Peyer's patch (tissue), 4 donors: ENCODE data around the gene SF3B6.

Experiments
- CTCF ChIP-seq, 6 experiments: fragments of 450-650 bp in 4 of 6; fragments of 200-600 bp in 2 of 6; sonication (generic) in 1 of 6; IDR thresholded peaks; one replicate each; pipeline ENCODE4 v1.5.1; 2017 to 2019; ENCODE audit warnings: antibody characterized with exemption in 6 of 6, mild to moderate bottlenecking in 3 of 6, moderate library complexity in 1 of 6
- POLR2A ChIP-seq, 2 donors: fragments of 450-650 bp; IDR thresholded peaks; one replicate each; pipeline ENCODE4 v1.5.1; 2017; ENCODE audit warnings: antibody characterized with exemption in 2 of 2, mild to moderate bottlenecking in 2 of 2, moderate library complexity in 2 of 2

GRCh38 chr2:24110660-24111303 is 34.7 kb upstream of the SF3B6 start:
- no peak for TF ChIP-seq POLR2A (IDR thresholded peaks at IDR 0.05)
- no peak for TF ChIP-seq CTCF (IDR thresholded peaks at IDR 0.05)
